NT2/D1 (cell line): Measurements from ENCODE around the gene RBBP4.

Experiments
- YY1 ChIP-seq: IDR thresholded peaks from 2 replicates; pipeline ENCODE4 v1.6.1; 2011; ENCODE audit not compliant: insufficient read length, insufficient read depth
- ZNF274 ChIP-seq: IDR thresholded peaks from 2 replicates; pipeline ENCODE4 v1.6.1; 2011; ENCODE audit warnings: mild to moderate bottlenecking, low read depth, low read length

GRCh38 chr1:32693455-32694174 lies 42.6 kb downstream of the RBBP4 start:
- no peak for TF ChIP-seq ZNF274
- TF ChIP-seq YY1: no peak
